ENCODE data around the gene CNTNAP1.
"Not testable (repeated sequence)": the region's sequence is repeated elsewhere in the genome, so short reads cannot be mapped to it uniquely, and the experiment has no call there.

The CNTNAP1 gene

GRCh38 chr17:42681976-42682721 lies at the start of gene CNTNAP1:
CNTNAP1 (plus strand) TSS chr17:42682531; CDS start chr17:42682830, 299 bp downstream.
- ATAC-seq: no peak
- Mint-ChIP-seq H3K4me1 (peaks cover 52% of the 10 kb centered on the region), H3K9me3 (no peaks in the 10 kb centered on the region), H3K36me3 (ENCODE audit: low read depth) (no peaks in the 10 kb centered on the region), H3K4me3 (peak within 1 kb of the TSS; percentile 57), H3K27me3 (peaks cover 44% of the 10 kb centered on the region), H3K27ac (peak within 1 kb of the TSS; percentile 50)
- no peak for DNase-seq

GRCh38 chr17:42632949-42633444 lies 49.3 kb upstream of the CNTNAP1 start:
- Mint-ChIP-seq H3K27me3 (no peaks in the 10 kb centered on the region), H3K9me3 (no peaks in the 10 kb centered on the region), H3K27ac (no peak overlapping the region), H3K4me1 (no peaks in the 10 kb centered on the region), H3K4me3 (no peak overlapping the region), H3K36me3 (ENCODE audit: low read depth) (no peaks in the 10 kb centered on the region)
- ATAC-seq (no peak), DNase-seq (no peak)

- DNase-seq (no peak), ATAC-seq (no peak)
- Mint-ChIP-seq H3K9me3 (no peaks in the 10 kb centered on the region), H3K27me3 (peaks cover 15% of the 10 kb centered on the region), H3K4me3 (no peak overlapping the region), H3K36me3 (ENCODE audit: low read depth) (no peaks in the 10 kb centered on the region), H3K27ac (no peak overlapping the region), H3K4me1 (no peaks in the 10 kb centered on the region)
Measured at GRCh38 chr17:42639525-42640113, 42.7 kb upstream of the CNTNAP1 start.

- Mint-ChIP-seq H3K4me3 (no peak overlapping the region), H3K27ac (no peak overlapping the region), H3K4me1 (no peaks in the 10 kb centered on the region), H3K36me3 (ENCODE audit: low read depth) (no peaks in the 10 kb centered on the region), H3K27me3 (peaks cover 15% of the 10 kb centered on the region), H3K9me3 (no peaks in the 10 kb centered on the region)
- ATAC-seq (no peak), DNase-seq (no peak)
Measured at GRCh38 chr17:42640121-42640520, 42.2 kb upstream of the CNTNAP1 start.

DNA sequence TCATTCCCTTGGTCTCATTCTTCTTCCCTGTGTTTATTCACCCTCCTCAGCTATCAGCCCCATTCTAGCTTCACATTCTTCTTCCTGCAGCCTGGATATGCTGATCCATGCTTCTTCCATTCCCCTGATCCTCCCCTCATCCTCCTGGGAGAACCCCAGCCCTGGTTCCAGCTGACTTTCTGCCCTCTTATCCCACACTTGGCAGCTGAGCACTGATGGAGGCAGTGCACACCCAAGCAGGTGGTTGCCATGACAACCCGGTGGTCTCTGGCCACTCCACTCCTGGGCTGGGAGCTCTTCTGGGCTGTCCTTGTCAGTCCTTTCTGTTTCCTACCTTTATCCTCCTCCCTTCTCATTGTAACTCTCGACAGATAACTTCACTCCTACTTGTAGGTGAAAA lies 40.0 kb upstream of the CNTNAP1 start:
- Mint-ChIP-seq H3K36me3 (ENCODE audit: low read depth) (no peaks in the 10 kb centered on the region), H3K4me3 (no peak overlapping the region)

GRCh38 chr17:42647778-42648177 lies 34.6 kb upstream of the CNTNAP1 start:
- ATAC-seq (no peak), DNase-seq (no peak)
- Mint-ChIP-seq H3K4me1 (peaks cover 5% of the 10 kb centered on the region), H3K9me3 (no peaks in the 10 kb centered on the region), H3K27ac (no peak overlapping the region), H3K27me3 (peaks cover 15% of the 10 kb centered on the region), H3K4me3 (no peak overlapping the region), H3K36me3 (ENCODE audit: low read depth) (no peaks in the 10 kb centered on the region)

More for the DNA sequence above, 40.0 kb upstream of the CNTNAP1 start:
- H3K27ac Mint-ChIP-seq: peak overlapping the region; percentile 47
- no peaks in the 10 kb centered on the region for H3K9me3 Mint-ChIP-seq
- H3K27me3 Mint-ChIP-seq: peaks cover 19% of the 10 kb centered on the region
- DNase-seq: no peak
- no peaks in the 10 kb centered on the region for H3K4me1 Mint-ChIP-seq
- no peak for ATAC-seq

GRCh38 chr17:42651392-42651791 lies 30.9 kb upstream of the CNTNAP1 start:
- no peak overlapping the region for H3K27ac Mint-ChIP-seq
- peaks cover 27% of the 10 kb centered on the region for H3K27me3 Mint-ChIP-seq
- no peaks in the 10 kb centered on the region for H3K36me3 Mint-ChIP-seq (ENCODE audit: low read depth)
- peaks cover 3% of the 10 kb centered on the region for H3K9me3 Mint-ChIP-seq
- H3K4me3 Mint-ChIP-seq: no peak overlapping the region
- DNase-seq: no peak
- ATAC-seq: no peak
- peaks cover 19% of the 10 kb centered on the region for H3K4me1 Mint-ChIP-seq

- ATAC-seq (no peak), DNase-seq (no peak)
- peaks cover 19% of the 10 kb centered on the region for H3K4me1 Mint-ChIP-seq
- H3K9me3 Mint-ChIP-seq: peaks cover 9% of the 10 kb centered on the region
- H3K27ac Mint-ChIP-seq: no peak overlapping the region
- H3K27me3 Mint-ChIP-seq: peaks cover 23% of the 10 kb centered on the region
- H3K36me3 Mint-ChIP-seq (ENCODE audit: low read depth): peaks cover 3% of the 10 kb centered on the region
- no peak overlapping the region for H3K4me3 Mint-ChIP-seq
Measured at GRCh38 chr17:42653179-42654124, 28.9 kb upstream of the CNTNAP1 start.

DNA sequence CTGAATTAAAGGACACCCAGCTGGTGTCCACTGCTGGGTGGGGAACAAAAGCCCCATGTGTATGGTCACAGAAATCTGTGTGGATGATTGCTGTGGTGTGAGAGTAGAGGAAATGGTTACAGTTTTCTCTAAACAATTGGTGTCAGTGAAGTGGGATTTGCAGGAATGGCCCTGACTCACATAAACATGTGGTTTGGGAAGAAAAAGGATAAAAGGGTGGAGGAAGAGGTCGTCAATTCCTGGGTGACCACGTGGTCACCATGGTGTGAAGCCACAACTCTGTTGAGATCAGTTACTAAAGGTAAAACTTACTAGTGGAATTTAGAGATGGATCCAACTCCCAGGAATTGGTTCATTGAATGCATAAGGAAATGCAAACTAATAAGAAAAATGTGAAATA lies 26.8 kb upstream of the CNTNAP1 start:
- peaks cover 30% of the 10 kb centered on the region for H3K4me1 Mint-ChIP-seq
- H3K27ac Mint-ChIP-seq: peak overlapping the region; percentile 63
- H3K4me3 Mint-ChIP-seq: no peak overlapping the region
- H3K27me3 Mint-ChIP-seq: peaks cover 23% of the 10 kb centered on the region
- ATAC-seq: no peak
- DNase-seq: no peak
- peaks cover 9% of the 10 kb centered on the region for H3K9me3 Mint-ChIP-seq
- H3K36me3 Mint-ChIP-seq (ENCODE audit: low read depth): peaks cover 5% of the 10 kb centered on the region

DNA sequence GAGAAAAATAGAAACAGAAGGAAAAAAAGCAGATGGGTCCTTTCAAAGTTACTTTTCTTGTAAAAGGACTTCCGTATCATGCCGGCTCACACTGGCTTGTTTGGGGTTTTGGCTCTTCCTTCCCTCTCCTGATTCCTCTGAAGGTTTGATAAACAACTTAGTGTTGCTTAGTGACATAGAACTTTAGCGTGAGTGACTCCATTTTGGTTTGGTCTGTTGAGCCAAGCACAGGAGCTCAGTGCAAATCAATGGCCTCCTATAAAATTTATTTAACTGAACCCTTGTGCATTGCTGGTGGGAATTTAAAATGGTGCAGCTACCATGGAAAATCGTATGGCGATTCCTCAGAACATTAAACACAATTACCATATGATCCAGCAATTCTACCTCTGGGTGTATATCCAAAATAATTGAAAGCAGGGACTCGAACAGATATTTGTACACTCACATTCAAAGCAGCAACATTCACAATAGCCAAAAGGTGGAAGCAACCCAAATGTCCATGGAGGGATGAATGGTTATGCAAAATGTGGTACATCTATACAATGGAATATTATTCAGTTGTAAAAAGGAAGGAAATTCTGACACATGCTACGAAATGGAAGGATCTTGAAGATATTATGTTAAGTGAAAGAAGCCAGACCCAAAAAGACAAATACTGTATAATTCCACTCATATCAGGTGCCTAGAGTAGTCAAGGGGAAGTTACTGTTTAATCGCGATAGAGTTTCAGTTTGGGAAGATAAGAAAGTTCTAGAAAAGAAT lies 24.3 kb upstream of the CNTNAP1 start:
- Mint-ChIP-seq H3K36me3 (ENCODE audit: low read depth) (peaks cover 5% of the 10 kb centered on the region), H3K9me3 (peaks cover 9% of the 10 kb centered on the region), H3K27ac (peak overlapping the region; percentile 77), H3K4me1 (peaks cover 30% of the 10 kb centered on the region), H3K4me3 (peak overlapping the region; percentile 87), H3K27me3 (peaks cover 17% of the 10 kb centered on the region)
- ATAC-seq: no peak
- DNase-seq: no peak

- Mint-ChIP-seq H3K4me3 (peak within 1 kb of the TSS; percentile 87), H3K27me3 (peaks cover 8% of the 10 kb centered on the region), H3K27ac (peak within 1 kb of the TSS; percentile 89), H3K36me3 (ENCODE audit: low read depth) (peaks cover 5% of the 10 kb centered on the region), H3K4me1 (peaks cover 26% of the 10 kb centered on the region), H3K9me3 (peaks cover 9% of the 10 kb centered on the region)
- ATAC-seq (peak; percentile 73), DNase-seq (peak; percentile 84)
Measured at GRCh38 chr17:42659079-42659931, 23.0 kb upstream of the CNTNAP1 start, which contains the start of gene TUBG2. TUBG2 (plus strand) TSS chr17:42659284; CDS start chr17:42659504, 220 bp downstream.

GRCh38 chr17:42659932-42660274 lies 22.4 kb upstream of the CNTNAP1 start:
- peaks cover 26% of the 10 kb centered on the region for H3K4me1 Mint-ChIP-seq
- not testable (repeated sequence) for H3K27ac Mint-ChIP-seq; H3K27me3 Mint-ChIP-seq; H3K9me3 Mint-ChIP-seq; ATAC-seq; H3K36me3 Mint-ChIP-seq (ENCODE audit: low read depth); DNase-seq
- peak overlapping the region; percentile 87 for H3K4me3 Mint-ChIP-seq

GRCh38 chr17:42660692-42661345 lies 21.5 kb upstream of the CNTNAP1 start:
- ATAC-seq: no peak
- DNase-seq: no peak

More at GRCh38 chr17:42660692-42661345, 21.5 kb upstream of the CNTNAP1 start:
- no peak overlapping the region for H3K27ac Mint-ChIP-seq
- peaks cover 9% of the 10 kb centered on the region for H3K9me3 Mint-ChIP-seq
- no peaks in the 10 kb centered on the region for H3K27me3 Mint-ChIP-seq
- peaks cover 7% of the 10 kb centered on the region for H3K36me3 Mint-ChIP-seq (ENCODE audit: low read depth)
- no peak overlapping the region for H3K4me3 Mint-ChIP-seq
- peaks cover 21% of the 10 kb centered on the region for H3K4me1 Mint-ChIP-seq

All from activated naive CD8-positive, alpha-beta T cell treated with anti-CD3 and anti-CD28 coated beads, Interleukin-2, amount 50 U/mL, for 24 hours (primary cell).